K562 (cell line): ENCODE results near the gene ABHD16B. TPM values are rescaled to one million over a fixed set of nuclear protein-coding genes. Genes with fewer than 3 reads are reported as not detected.

Experiments used
- DPF2 ChIP-seq: fragments of 450-650 bp; IDR thresholded peaks from 2 replicates; pipeline ENCODE4 v1.6.1; 2016
- NCOA1 ChIP-seq: fragments of 450-650 bp; IDR thresholded peaks from 2 replicates; pipeline ENCODE4 v1.6.1; 2016; ENCODE audit warnings: low read depth
- RREB1 ChIP-seq: fragments of 250-450 bp; sonication (Bioruptor Pico); IDR thresholded peaks from 2 replicates; pipeline ENCODE4 v1.4.0; 2020
- TAL1 ChIP-seq: fragments of 450-650 bp; IDR thresholded peaks from 2 replicates; pipeline ENCODE4 v1.6.1; 2016; ENCODE audit warnings: mild to moderate bottlenecking
- ZHX1 ChIP-seq: fragments of 150-350 bp; conservative IDR thresholded peaks from 2 replicates; pipeline ENCODE4 v1.6.1; 2014; ENCODE audit warnings: low read length
- ZNF143 ChIP-seq: sonication (generic); formaldehyde crosslinking; IDR thresholded peaks from 2 replicates; pipeline ENCODE4 v1.9.0; 2022; ENCODE audit warnings: mild to moderate bottlenecking, missing genetic modification reagents
- polyA plus RNA-seq, 8 experiments: library from polyadenylated mRNA; depleted of rRNA in 4 of 8; stranded (reverse) in 5 of 8; unstranded in 3 of 8; fragments of >200 nt; fragmentation: Nextera tagmentation in 2 of 8; fragmentation: Illumina TruSeq in 1 of 8; extraction: Ambion mirVana in 2 of 8; extraction: Trizol in 1 of 8; gene quantifications; 2 replicates each; pipeline versions ENCODE4 v1.2.1 to v1.2.3, GENCODE V29; 2011 to 2014; ENCODE audit warnings: inconsistent platforms in 1 of 8, missing spikeins in 1 of 8
- total RNA-seq, 7 experiments: library from RNA; depleted of rRNA in 6 of 7; stranded (reverse); fragments of >200 nt in 6 of 7; fragmentation: Illumina TruSeq in 2 of 7; extraction: Trizol in 2 of 7; gene quantifications; 2 replicates each; pipeline versions ENCODE4 v1.2.1 to v1.2.3, GENCODE V29; 2011 to 2021; ENCODE audit warnings: low replicate concordance in 1 of 7

ABHD16B gene
- total and polyA plus RNA-seq, 9 of the 15 experiments (the other 6 are each of a cell fraction or from before 2014, with no cell fraction given), result not detected

DNA sequence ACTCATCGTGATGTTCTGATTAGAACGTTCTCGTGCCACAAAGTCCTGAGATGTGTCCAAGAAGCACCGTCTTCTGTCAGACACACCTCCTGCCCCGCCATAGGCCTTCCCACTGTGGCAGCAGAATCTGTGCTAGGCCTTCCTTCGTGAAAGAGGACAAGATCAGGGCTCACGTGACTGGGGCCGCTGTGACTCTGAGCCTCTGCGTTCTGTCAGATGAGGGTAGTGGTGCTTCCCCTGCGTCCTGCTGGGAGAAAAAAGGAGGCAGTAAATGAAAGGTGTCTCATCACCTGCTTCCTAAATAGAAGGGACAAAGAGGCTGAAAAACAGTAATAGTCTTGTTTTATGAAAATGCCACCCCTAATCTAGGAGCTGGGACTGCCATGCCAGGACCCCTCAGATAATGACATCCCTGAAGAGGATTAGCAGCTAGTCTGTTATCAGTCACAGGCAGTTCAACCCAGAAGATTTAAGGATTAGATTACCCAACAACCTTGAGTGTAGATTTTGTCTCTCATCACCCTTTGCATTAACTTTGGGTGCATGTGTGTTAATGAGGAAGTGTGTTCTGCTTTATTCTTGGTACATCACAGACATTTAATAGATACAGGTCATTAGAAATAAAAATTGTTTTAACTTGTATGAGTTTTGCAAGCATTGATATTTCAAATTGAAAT, 37.7 kb downstream of the ABHD16B start (continued):
- TF ChIP-seq RREB1 (no peak), NCOA1 (no peak), ZHX1 (no peak), TAL1 (peak; percentile 60), ZNF143 (CRISPR knock-in tag) (no peak), DPF2 (peak; percentile 67)
